Measurements from ENCODE around the gene GPR25.

The GPR25 gene

GRCh38 chr1:200862713-200863415 is 9.9 kb upstream of the GPR25 start:
- peaks cover 30% of the 10 kb centered on the region for H3K27me3 Mint-ChIP-seq (ENCODE audit: low read depth)

GRCh38 chr1:200866116-200866515 is 6.7 kb upstream of the GPR25 start:
- H3K4me3 Mint-ChIP-seq: no peak overlapping the region
- peaks cover 22% of the 10 kb centered on the region for H3K4me1 Mint-ChIP-seq (ENCODE audit: low read depth)
- H3K27ac Mint-ChIP-seq: no peak overlapping the region
- H3K27me3 Mint-ChIP-seq (ENCODE audit: low read depth): peaks cover 41% of the 10 kb centered on the region
- no peaks in the 10 kb centered on the region for H3K36me3 Mint-ChIP-seq (ENCODE audit: low read depth)
- no peaks in the 10 kb centered on the region for H3K9me3 Mint-ChIP-seq

More at GRCh38 chr1:200862713-200863415, 9.9 kb upstream of the GPR25 start:
- H3K4me3 Mint-ChIP-seq: no peak overlapping the region
- H3K36me3 Mint-ChIP-seq (ENCODE audit: low read depth): no peaks in the 10 kb centered on the region
- no peaks in the 10 kb centered on the region for H3K9me3 Mint-ChIP-seq
- H3K27ac Mint-ChIP-seq: no peak overlapping the region
- peaks cover 22% of the 10 kb centered on the region for H3K4me1 Mint-ChIP-seq (ENCODE audit: low read depth)

GRCh38 chr1:200866521-200866920 is 6.3 kb upstream of the GPR25 start:
- no peaks in the 10 kb centered on the region for H3K9me3 Mint-ChIP-seq
- H3K36me3 Mint-ChIP-seq (ENCODE audit: low read depth): no peaks in the 10 kb centered on the region
- no peak overlapping the region for H3K4me3 Mint-ChIP-seq
- no peak overlapping the region for H3K27ac Mint-ChIP-seq
- H3K4me1 Mint-ChIP-seq (ENCODE audit: low read depth): peaks cover 22% of the 10 kb centered on the region
- peaks cover 45% of the 10 kb centered on the region for H3K27me3 Mint-ChIP-seq (ENCODE audit: low read depth)

- H3K27me3 Mint-ChIP-seq (ENCODE audit: low read depth): peaks cover 52% of the 10 kb centered on the region
- H3K27ac Mint-ChIP-seq: no peak overlapping the region
- H3K36me3 Mint-ChIP-seq (ENCODE audit: low read depth): no peaks in the 10 kb centered on the region
- peaks cover 19% of the 10 kb centered on the region for H3K4me1 Mint-ChIP-seq (ENCODE audit: low read depth)
- no peak overlapping the region for H3K4me3 Mint-ChIP-seq
- H3K9me3 Mint-ChIP-seq: no peaks in the 10 kb centered on the region
Measured at GRCh38 chr1:200867018-200867811, 5.6 kb upstream of the GPR25 start.

- Mint-ChIP-seq H3K4me1 (ENCODE audit: low read depth) (peaks cover 16% of the 10 kb centered on the region), H3K36me3 (ENCODE audit: low read depth) (no peaks in the 10 kb centered on the region), H3K27me3 (ENCODE audit: low read depth) (peaks cover 56% of the 10 kb centered on the region), H3K9me3 (no peaks in the 10 kb centered on the region), H3K27ac (no peak overlapping the region), H3K4me3 (no peak overlapping the region)
Measured at GRCh38 chr1:200869376-200869752, 3.4 kb upstream of the GPR25 start.

GRCh38 chr1:200869753-200870391 is 2.9 kb upstream of the GPR25 start:
- Mint-ChIP-seq H3K4me1 (ENCODE audit: low read depth) (peaks cover 16% of the 10 kb centered on the region), H3K27me3 (ENCODE audit: low read depth) (peaks cover 60% of the 10 kb centered on the region), H3K9me3 (no peaks in the 10 kb centered on the region), H3K4me3 (no peak overlapping the region), H3K36me3 (ENCODE audit: low read depth) (no peaks in the 10 kb centered on the region), H3K27ac (no peak overlapping the region)

GRCh38 chr1:200873116-200873670 is 412 bp downstream of the GPR25 start:
- no peaks in the 10 kb centered on the region for H3K36me3 Mint-ChIP-seq (ENCODE audit: low read depth)
- H3K4me1 Mint-ChIP-seq (ENCODE audit: low read depth): no peaks in the 10 kb centered on the region
- no peaks in the 10 kb centered on the region for H3K9me3 Mint-ChIP-seq
- H3K4me3 Mint-ChIP-seq: no peak overlapping the region
- H3K27me3 Mint-ChIP-seq (ENCODE audit: low read depth): peaks cover 70% of the 10 kb centered on the region
- no peak overlapping the region for H3K27ac Mint-ChIP-seq

- H3K4me1 Mint-ChIP-seq (ENCODE audit: low read depth): no peaks in the 10 kb centered on the region
- H3K27ac Mint-ChIP-seq: no peak overlapping the region
- H3K4me3 Mint-ChIP-seq: no peak overlapping the region
- peaks cover 75% of the 10 kb centered on the region for H3K27me3 Mint-ChIP-seq (ENCODE audit: low read depth)
- H3K9me3 Mint-ChIP-seq: no peaks in the 10 kb centered on the region
- no peaks in the 10 kb centered on the region for H3K36me3 Mint-ChIP-seq (ENCODE audit: low read depth)
Measured at GRCh38 chr1:200873671-200874397, 1.1 kb downstream of the GPR25 start.

GRCh38 chr1:200874694-200875093 is 1.9 kb downstream of the GPR25 start:
- Mint-ChIP-seq H3K27ac (no peak overlapping the region), H3K4me3 (no peak overlapping the region), H3K4me1 (ENCODE audit: low read depth) (no peaks in the 10 kb centered on the region), H3K9me3 (no peaks in the 10 kb centered on the region), H3K36me3 (ENCODE audit: low read depth) (no peaks in the 10 kb centered on the region), H3K27me3 (ENCODE audit: low read depth) (peaks cover 71% of the 10 kb centered on the region)

- H3K27me3 Mint-ChIP-seq (ENCODE audit: low read depth): peaks cover 77% of the 10 kb centered on the region
- no peak overlapping the region for H3K27ac Mint-ChIP-seq
- no peaks in the 10 kb centered on the region for H3K36me3 Mint-ChIP-seq (ENCODE audit: low read depth)
- H3K4me3 Mint-ChIP-seq: no peak overlapping the region
- H3K9me3 Mint-ChIP-seq: no peaks in the 10 kb centered on the region
- H3K4me1 Mint-ChIP-seq (ENCODE audit: low read depth): no peaks in the 10 kb centered on the region
Measured at GRCh38 chr1:200875416-200875815, 2.6 kb downstream of the GPR25 start.

GRCh38 chr1:200877010-200877409 is 4.2 kb downstream of the GPR25 start:
- H3K36me3 Mint-ChIP-seq (ENCODE audit: low read depth): no peaks in the 10 kb centered on the region
- H3K9me3 Mint-ChIP-seq: no peaks in the 10 kb centered on the region
- H3K27ac Mint-ChIP-seq: no peak overlapping the region
- H3K4me1 Mint-ChIP-seq (ENCODE audit: low read depth): no peaks in the 10 kb centered on the region
- no peak overlapping the region for H3K4me3 Mint-ChIP-seq
- peaks cover 72% of the 10 kb centered on the region for H3K27me3 Mint-ChIP-seq (ENCODE audit: low read depth)

- Mint-ChIP-seq H3K4me3 (no peak overlapping the region), H3K27ac (no peak overlapping the region), H3K27me3 (ENCODE audit: low read depth) (peaks cover 68% of the 10 kb centered on the region), H3K36me3 (ENCODE audit: low read depth) (no peaks in the 10 kb centered on the region), H3K4me1 (ENCODE audit: low read depth) (no peaks in the 10 kb centered on the region), H3K9me3 (no peaks in the 10 kb centered on the region)
Measured at GRCh38 chr1:200877839-200878551, 5.2 kb downstream of the GPR25 start.

- no peaks in the 10 kb centered on the region for H3K9me3 Mint-ChIP-seq
- H3K27ac Mint-ChIP-seq: no peak overlapping the region
- H3K4me3 Mint-ChIP-seq: no peak overlapping the region
- H3K27me3 Mint-ChIP-seq (ENCODE audit: low read depth): peaks cover 54% of the 10 kb centered on the region
- H3K4me1 Mint-ChIP-seq (ENCODE audit: low read depth): no peaks in the 10 kb centered on the region
- H3K36me3 Mint-ChIP-seq (ENCODE audit: low read depth): no peaks in the 10 kb centered on the region
Measured at GRCh38 chr1:200880212-200880611, 7.4 kb downstream of the GPR25 start.

GRCh38 chr1:200883118-200883517 is 10.3 kb downstream of the GPR25 start:
- Mint-ChIP-seq H3K27ac (no peak overlapping the region), H3K4me3 (no peak overlapping the region), H3K4me1 (ENCODE audit: low read depth) (peaks cover 16% of the 10 kb centered on the region)

More at GRCh38 chr1:200883118-200883517, 10.3 kb downstream of the GPR25 start:
- peaks cover 38% of the 10 kb centered on the region for H3K27me3 Mint-ChIP-seq (ENCODE audit: low read depth)
- no peaks in the 10 kb centered on the region for H3K9me3 Mint-ChIP-seq
- no peaks in the 10 kb centered on the region for H3K36me3 Mint-ChIP-seq (ENCODE audit: low read depth)

Measured in T-helper 1 cell treated with Interleukin-12 subunit alpha and Interleukin-12 subunit beta and Interleukin-4 antibody, amounts not matched to agents 30 μg/mL and 1 μg/mL, for 36 hours (primary cell).